ENCODE measurements around the gene ENOX2. TPM values are rescaled to one million over a fixed set of nuclear protein-coding genes. Genes with fewer than 3 reads are reported as not detected.
"Not testable (repeated sequence)": the region's sequence is repeated elsewhere in the genome, so short reads cannot be mapped to it uniquely, and the experiment has no call there.

ENOX2 gene
- total RNA-seq, 4 donors from 2014 or later: 9.3 to 20.7 (median 15.4) TPM

- H3K9me3 ChIP-seq: no peaks in the 10 kb centered on the region
- no peaks in the 10 kb centered on the region for H3K27me3 ChIP-seq
- no peaks in the 10 kb centered on the region for H3K36me3 ChIP-seq
- no peaks in the 10 kb centered on the region for H3K4me1 ChIP-seq
- no peak for ATAC-seq
- no peak for TF ChIP-seq CTCF (IDR thresholded peaks at IDR 0.05)
- TF ChIP-seq POLR2A (IDR thresholded peaks at IDR 0.05): no peak
- TF ChIP-seq EP300 (IDR thresholded peaks at IDR 0.05): no peak
- no peak for TF ChIP-seq POLR2AphosphoS5 (IDR thresholded peaks at IDR 0.05)
- H3K4me3 ChIP-seq: no peak overlapping the region
- no peak overlapping the region for H3K27ac ChIP-seq
Measured at GRCh38 chrX:130793975-130794374, 109.0 kb downstream of the ENOX2 start.

GRCh38 chrX:130791870-130792269 lies 111.1 kb downstream of the ENOX2 start:
- H3K4me3 ChIP-seq, H3K36me3 ChIP-seq, H3K27ac ChIP-seq, H3K27me3 ChIP-seq, ATAC-seq, H3K4me1 ChIP-seq, H3K9me3 ChIP-seq: not testable (repeated sequence)
- WGBS, 2 donors (ENCODE audit: low coverage in 1 of 2): 100% methylated on average over 1 of the region's 2 CpGs

GRCh38 chrX:130789793-130790192 lies 113.2 kb downstream of the ENOX2 start:
- no peak for TF ChIP-seq EP300 (IDR thresholded peaks at IDR 0.05)
- no peak for TF ChIP-seq CTCF (IDR thresholded peaks at IDR 0.05)
- TF ChIP-seq POLR2A (IDR thresholded peaks at IDR 0.05): no peak
- TF ChIP-seq POLR2AphosphoS5 (IDR thresholded peaks at IDR 0.05): no peak
- Histone ChIP-seq H3K4me3 (no peak overlapping the region), H3K27me3 (no peaks in the 10 kb centered on the region)

GRCh38 chrX:130788786-130789581 lies 114.0 kb downstream of the ENOX2 start:
- no peak for ATAC-seq
- Histone ChIP-seq H3K9me3 (no peaks in the 10 kb centered on the region), H3K27me3 (no peaks in the 10 kb centered on the region), H3K4me1 (no peaks in the 10 kb centered on the region), H3K4me3 (no peak overlapping the region), H3K27ac (no peak overlapping the region), H3K36me3 (no peaks in the 10 kb centered on the region)
- TF ChIP-seq CTCF (IDR thresholded peaks at IDR 0.05) (no peak), EP300 (IDR thresholded peaks at IDR 0.05) (no peak), POLR2AphosphoS5 (IDR thresholded peaks at IDR 0.05) (no peak), POLR2A (IDR thresholded peaks at IDR 0.05) (no peak)
- WGBS, 2 donors (ENCODE audit: low coverage in 1 of 2): 60 to 73% methylated on average over 3 of the region's 4 CpGs

More at GRCh38 chrX:130789793-130790192, 113.2 kb downstream of the ENOX2 start:
- no peaks in the 10 kb centered on the region for H3K4me1 ChIP-seq
- 73 to 100% methylated on average over 1 to 2 of the region's 2 CpGs for WGBS, 2 donors (ENCODE audit: low coverage in 1 of 2)
- H3K9me3 ChIP-seq: no peaks in the 10 kb centered on the region
- H3K36me3 ChIP-seq: no peaks in the 10 kb centered on the region
- H3K27ac ChIP-seq: no peak overlapping the region
- no peak for ATAC-seq

- Histone ChIP-seq H3K4me1 (no peaks in the 10 kb centered on the region), H3K27ac (no peak overlapping the region), H3K36me3 (no peaks in the 10 kb centered on the region), H3K9me3 (no peaks in the 10 kb centered on the region), H3K4me3 (no peak overlapping the region), H3K27me3 (no peaks in the 10 kb centered on the region)
- WGBS, 2 donors (ENCODE audit: low coverage in 1 of 2): 77 to 82% methylated on average over 1 to 2 of the region's 2 CpGs
- ATAC-seq: no peak
- no peak for TF ChIP-seq POLR2A (IDR thresholded peaks at IDR 0.05)
- no peak for TF ChIP-seq EP300 (IDR thresholded peaks at IDR 0.05)
- no peak for TF ChIP-seq CTCF (IDR thresholded peaks at IDR 0.05)
Measured at GRCh38 chrX:130786030-130786429, 117.0 kb downstream of the ENOX2 start.

All from gastroesophageal sphincter (tissue), 4 donors.